Measurements from ENCODE around the gene ITPR2. TPM values are rescaled to one million over a fixed set of nuclear protein-coding genes. Genes with fewer than 3 reads are reported as not detected.
"Not testable (repeated sequence)": the region's sequence is repeated elsewhere in the genome, so short reads cannot be mapped to it uniquely, and the experiment has no call there.

The ITPR2 gene
- total RNA-seq, result 10 to 100 TPM; 18.2 to 26.7 (median 21.0) TPM

DNA sequence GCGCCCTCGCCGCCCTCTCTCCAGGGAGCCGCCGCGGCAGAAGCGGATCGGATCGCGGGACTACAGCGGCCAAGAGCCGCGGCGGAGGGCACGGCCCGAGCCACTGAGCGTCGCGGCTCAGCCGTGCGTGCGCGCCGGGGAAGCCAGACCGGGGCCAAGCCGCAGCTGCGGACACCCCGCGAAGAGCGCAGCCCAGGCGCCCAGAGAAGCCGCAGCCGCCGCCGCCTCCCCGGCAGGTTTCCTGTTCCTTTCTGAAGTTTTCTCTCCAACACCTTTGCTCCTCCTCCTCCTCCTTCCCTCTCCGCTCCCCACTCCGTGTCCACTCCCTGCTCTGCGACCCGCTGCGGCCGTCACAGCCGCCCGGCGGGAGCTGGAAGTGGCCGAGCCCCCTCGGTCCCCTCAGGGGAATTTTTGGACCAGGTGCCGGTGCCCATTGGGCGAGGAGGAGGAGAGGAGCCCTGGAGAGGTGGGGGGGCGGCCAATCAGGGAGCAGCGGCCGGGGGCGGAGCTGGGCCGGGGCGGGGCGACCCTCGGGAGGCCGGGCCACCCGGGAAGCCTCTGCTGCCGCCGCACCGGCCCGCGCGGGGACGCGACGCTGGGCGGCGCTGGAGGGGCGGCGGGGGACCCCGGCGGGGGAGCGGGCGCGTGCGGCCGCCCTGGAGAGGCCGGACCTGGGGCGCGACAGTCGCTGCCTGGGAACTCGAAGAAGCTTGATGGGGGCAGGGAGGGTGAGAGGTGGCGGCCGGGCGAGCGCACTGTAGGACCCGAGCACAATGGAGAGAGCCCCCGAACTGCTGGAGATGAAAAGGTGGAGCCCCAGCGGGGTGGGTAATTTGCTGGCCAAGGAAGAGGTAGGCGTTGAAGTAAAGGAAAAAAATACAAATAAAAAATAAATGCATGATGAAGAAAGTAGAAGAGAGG is at the start of gene ITPR2:
Gene ITPR2 (minus strand): TSS at position 373 of the 921 bp plus-strand sequence. CDS start 413 bp downstream, outside the sequence.
- H3K9me3 Mint-ChIP-seq, result no peaks in the 10 kb centered on the region
- peak; percentile 90 for DNase-seq
- no peaks in the 10 kb centered on the region for H3K36me3 Mint-ChIP-seq (ENCODE audit: insufficient read depth)
- peak; percentile 94 to 95 for ATAC-seq
- no peaks in the 10 kb centered on the region for H3K27me3 Mint-ChIP-seq (ENCODE audit: low read depth)
- peaks cover 41% of the 10 kb centered on the region for H3K4me1 Mint-ChIP-seq (ENCODE audit: low read depth)
- H3K4me3 Mint-ChIP-seq, result peak within 1 kb of the TSS; percentile 98

DNA sequence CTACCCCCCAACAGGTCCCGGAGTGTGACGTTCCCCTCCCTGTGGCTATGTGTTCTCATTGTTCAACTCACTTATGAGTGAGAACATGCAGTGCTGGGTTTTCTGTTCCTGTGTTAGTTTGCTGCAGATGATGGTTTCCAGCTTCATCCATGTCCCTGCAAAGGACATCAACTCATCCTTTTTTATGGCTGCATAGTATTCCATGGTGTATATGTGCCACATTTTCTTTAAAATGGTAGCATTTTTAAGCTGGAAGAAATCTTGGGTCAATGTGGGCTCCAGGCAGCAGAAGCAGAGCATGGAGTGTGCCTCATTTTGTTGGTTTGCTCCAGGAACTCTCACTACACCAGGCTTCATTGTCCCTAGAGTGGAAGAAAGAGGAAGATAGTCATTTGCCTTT is 47.6 kb upstream of the ITPR2 start:
- DNase-seq (no peak), ATAC-seq (no peak)
- H3K4me3 Mint-ChIP-seq, result no peak overlapping the region
- peaks cover 9% of the 10 kb centered on the region for H3K4me1 Mint-ChIP-seq (ENCODE audit: low read depth)
- no peaks in the 10 kb centered on the region for H3K36me3 Mint-ChIP-seq (ENCODE audit: insufficient read depth)
- peaks cover 3% of the 10 kb centered on the region for H3K9me3 Mint-ChIP-seq
- H3K27me3 Mint-ChIP-seq (ENCODE audit: low read depth), result peaks cover 8% of the 10 kb centered on the region

DNA sequence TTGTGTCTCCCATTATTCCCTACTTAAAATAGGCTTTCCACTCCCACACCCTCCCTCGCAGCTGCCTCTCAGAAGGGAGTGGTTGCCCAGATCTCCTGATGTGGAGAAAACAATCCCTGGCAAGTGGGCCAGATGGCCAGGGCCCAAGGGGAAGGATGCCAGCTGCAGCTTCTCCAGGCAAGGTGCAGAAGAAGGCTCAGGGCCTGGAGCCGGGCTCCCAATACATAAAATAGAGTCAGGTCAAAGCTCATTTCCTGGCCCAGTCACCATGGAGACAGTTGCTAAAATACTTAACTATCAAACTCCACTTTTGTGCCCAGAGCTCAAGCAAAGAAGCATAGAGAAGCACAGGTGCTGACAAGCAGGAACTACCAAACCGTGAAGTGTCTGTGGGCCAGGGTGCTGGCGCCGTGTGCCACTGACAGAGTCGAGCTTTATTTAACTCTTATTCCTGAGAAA is 45.7 kb upstream of the ITPR2 start:
- Mint-ChIP-seq H3K9me3 (peaks cover 3% of the 10 kb centered on the region), H3K36me3 (ENCODE audit: insufficient read depth) (no peaks in the 10 kb centered on the region), H3K4me3 (no peak overlapping the region), H3K27me3 (ENCODE audit: low read depth) (peaks cover 8% of the 10 kb centered on the region), H3K4me1 (ENCODE audit: low read depth) (no peaks in the 10 kb centered on the region)
- DNase-seq (no peak), ATAC-seq (no peak)

DNA sequence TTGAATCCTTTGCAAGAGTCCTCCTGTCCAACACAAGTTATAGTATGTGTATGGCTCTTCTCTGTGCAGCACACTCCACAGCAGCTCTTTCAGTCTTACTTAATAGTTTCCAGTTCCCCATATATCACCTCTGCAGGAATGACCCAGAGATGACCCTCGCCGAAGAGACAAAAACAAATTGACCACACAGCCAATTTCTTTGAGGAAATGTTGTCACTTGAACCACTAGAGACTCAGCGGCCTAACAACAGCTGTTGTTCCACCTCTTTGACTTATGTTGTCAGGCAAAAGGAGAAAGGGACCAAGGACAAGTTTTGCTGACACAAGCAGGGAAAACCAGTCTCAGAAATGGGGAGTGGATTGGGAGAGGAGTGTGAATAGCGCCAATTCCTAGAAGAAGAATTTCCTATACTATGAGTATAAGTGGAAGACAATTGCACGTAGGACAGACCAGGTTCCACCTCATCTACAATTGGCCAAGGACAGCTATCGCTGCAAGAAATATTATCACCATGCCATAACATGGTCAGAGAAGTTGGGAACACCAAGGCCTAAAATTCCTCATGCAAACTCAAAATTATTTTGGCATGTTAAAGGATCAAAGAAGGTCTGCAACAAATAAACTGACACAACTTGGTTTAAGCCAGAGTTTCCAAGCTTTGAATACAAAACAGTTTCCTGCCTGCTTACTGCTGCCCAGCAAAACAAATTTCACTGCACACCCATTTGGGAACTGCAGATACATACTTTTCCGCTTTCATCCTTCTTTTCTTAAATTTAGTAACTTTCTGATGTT is 41.7 kb upstream of the ITPR2 start:
- ATAC-seq (no peak), DNase-seq (no peak)
- Mint-ChIP-seq H3K27me3 (ENCODE audit: low read depth) (no peaks in the 10 kb centered on the region), H3K9me3 (no peaks in the 10 kb centered on the region), H3K4me1 (ENCODE audit: low read depth) (no peaks in the 10 kb centered on the region), H3K4me3 (no peak overlapping the region), H3K36me3 (ENCODE audit: insufficient read depth) (no peaks in the 10 kb centered on the region)

DNA sequence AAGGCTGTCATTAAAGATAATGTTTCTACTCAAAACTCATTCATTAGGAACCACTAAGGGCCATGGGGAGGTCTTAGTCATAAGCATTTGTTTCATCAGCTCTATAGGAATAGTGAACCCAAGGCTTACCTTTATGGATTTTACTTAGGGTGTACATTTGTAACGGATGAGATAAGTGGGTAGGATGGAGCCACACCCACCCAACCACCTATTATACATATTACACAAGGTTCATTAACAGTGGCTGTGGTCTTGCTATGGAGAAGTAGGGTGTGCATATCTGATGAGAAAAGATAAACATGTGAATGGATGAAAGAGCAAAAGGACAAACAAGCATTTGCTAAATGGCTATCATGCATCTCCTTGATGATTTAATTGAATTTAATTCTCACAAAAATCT is 39.6 kb upstream of the ITPR2 start:
- no peaks in the 10 kb centered on the region for H3K9me3 Mint-ChIP-seq
- H3K4me1 Mint-ChIP-seq (ENCODE audit: low read depth), result peaks cover 2% of the 10 kb centered on the region
- no peak overlapping the region for H3K4me3 Mint-ChIP-seq
- no peak for ATAC-seq
- no peak for DNase-seq
- no peaks in the 10 kb centered on the region for H3K36me3 Mint-ChIP-seq (ENCODE audit: insufficient read depth)
- no peaks in the 10 kb centered on the region for H3K27me3 Mint-ChIP-seq (ENCODE audit: low read depth)

DNA sequence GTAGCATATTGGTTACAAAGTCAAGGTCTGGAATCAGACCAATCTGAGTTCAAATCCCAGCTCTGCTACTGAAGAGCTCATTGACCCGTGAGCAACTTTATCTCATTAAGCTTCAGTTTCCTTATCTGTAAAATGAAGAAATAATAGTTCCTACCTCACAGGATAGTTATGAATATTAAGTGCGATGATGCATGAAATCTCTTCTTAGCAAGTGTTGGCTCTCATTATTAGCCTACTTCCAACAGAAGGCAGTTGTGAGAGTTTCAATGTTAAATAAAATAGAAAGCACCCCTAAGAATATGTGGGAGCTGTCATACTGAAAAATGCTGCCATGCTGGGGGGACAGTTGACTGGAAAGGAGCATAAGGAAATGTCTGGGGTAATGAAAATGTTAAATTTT is 39.0 kb upstream of the ITPR2 start:
- DNase-seq (no peak), ATAC-seq (no peak)
- no peaks in the 10 kb centered on the region for H3K9me3 Mint-ChIP-seq
- no peaks in the 10 kb centered on the region for H3K27me3 Mint-ChIP-seq (ENCODE audit: low read depth)
- H3K4me3 Mint-ChIP-seq, result no peak overlapping the region
- H3K36me3 Mint-ChIP-seq (ENCODE audit: insufficient read depth), result no peaks in the 10 kb centered on the region
- H3K4me1 Mint-ChIP-seq (ENCODE audit: low read depth), result peaks cover 8% of the 10 kb centered on the region

DNA sequence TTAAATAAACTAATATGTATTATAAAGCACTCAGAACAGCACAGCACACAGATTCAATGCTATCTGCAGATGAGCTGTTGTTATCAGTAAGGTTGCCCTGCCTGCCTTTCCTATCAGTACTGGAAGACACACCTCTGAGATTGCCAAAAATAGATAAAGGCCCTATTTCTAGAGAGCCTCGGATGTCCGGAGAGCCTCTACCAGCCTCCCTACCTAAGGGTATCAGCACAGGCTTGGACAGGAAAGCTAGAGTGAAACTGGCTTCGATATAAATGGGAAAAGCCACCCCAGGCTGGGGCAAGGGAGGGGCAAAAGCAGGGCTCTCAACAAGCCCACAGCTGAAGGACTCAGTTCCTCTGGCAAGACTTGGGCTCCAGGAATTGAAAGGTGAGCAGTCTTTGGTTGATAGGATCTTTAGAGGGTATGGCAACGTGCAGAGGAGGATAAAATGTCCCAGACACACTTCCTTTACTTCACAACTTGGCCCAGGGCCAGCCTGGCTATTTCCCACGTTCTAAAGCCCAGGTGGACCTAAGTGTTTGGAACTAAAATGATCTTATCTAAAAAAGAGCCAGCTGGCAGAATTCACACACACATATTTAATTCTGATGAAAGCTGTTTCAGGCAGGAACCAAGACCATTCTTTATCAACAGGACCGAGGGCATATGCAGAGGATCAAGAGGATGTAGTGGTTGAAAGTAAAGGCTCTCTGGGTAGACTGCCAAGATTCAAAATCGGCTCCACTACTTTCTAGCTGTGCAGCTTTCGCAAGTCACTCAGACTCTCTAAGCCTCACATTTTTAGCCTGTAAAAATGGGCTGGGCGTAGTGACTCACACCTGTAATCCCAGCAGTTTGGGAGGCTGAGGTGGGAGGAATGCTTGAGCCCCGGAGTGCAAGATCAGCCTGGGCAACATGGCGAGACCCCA is 37.8 kb upstream of the ITPR2 start:
- Mint-ChIP-seq H3K27me3 (ENCODE audit: low read depth) (no peaks in the 10 kb centered on the region), H3K4me3 (no peak overlapping the region), H3K36me3 (ENCODE audit: insufficient read depth) (no peaks in the 10 kb centered on the region)

DNA sequence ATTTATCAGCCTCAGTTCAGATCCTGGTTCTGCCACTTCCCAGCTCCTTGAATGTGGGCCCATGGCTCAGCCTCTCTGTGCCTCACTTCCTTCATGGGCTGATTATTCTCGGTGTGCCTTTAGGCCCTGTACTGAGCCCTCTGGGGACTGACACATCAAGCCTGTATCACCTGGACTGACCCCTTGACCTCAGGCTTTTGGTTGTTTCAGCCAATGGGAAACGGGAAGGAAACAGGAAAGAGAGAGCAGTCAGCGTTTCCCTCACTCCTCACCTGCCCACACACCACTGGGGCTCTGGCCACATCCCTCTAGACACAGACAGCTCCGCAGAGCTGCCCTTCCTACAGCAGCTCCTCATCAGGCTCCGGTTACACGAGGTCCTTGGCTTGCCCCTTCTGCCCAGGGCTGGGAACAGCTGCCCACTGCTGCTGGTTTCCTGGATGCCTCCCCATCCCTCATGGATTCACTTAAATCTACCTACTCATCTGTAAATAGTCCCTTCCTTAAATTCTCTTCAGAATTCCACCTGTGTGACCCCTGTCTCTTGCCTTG is 37.0 kb upstream of the ITPR2 start:
- H3K9me3 Mint-ChIP-seq, result no peaks in the 10 kb centered on the region
- H3K4me1 Mint-ChIP-seq (ENCODE audit: low read depth), result peaks cover 10% of the 10 kb centered on the region
- H3K27me3 Mint-ChIP-seq (ENCODE audit: low read depth), result no peaks in the 10 kb centered on the region
- no peak overlapping the region for H3K4me3 Mint-ChIP-seq
- H3K36me3 Mint-ChIP-seq (ENCODE audit: insufficient read depth), result no peaks in the 10 kb centered on the region
- ATAC-seq (no peak), DNase-seq (no peak)

More for the DNA sequence above, 37.8 kb upstream of the ITPR2 start:
- H3K4me1 Mint-ChIP-seq (ENCODE audit: low read depth), result peaks cover 10% of the 10 kb centered on the region
- no peak for DNase-seq
- no peak for ATAC-seq
- H3K9me3 Mint-ChIP-seq, result no peaks in the 10 kb centered on the region

DNA sequence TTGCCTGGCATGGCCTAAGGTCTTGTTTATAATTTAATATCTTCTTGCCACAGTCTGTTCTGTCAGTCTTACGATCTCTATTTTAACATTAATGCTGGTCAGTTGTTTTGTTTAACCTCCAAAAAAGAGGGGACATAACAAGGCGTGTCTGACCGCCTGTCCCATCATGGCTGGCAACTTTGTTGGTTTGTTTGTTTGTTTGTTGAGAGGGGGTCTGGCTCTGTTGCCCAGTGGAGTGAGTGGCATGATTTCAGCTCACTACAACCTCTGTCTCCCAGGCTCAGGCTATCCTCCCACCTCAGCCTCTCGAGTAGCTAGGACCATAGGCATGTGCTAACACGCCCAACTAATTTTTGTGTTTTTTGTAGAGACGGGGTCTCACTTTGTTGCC is 36.1 kb upstream of the ITPR2 start:
- no peak for DNase-seq
- H3K9me3 Mint-ChIP-seq, result no peaks in the 10 kb centered on the region
- no peak overlapping the region for H3K4me3 Mint-ChIP-seq
- H3K36me3 Mint-ChIP-seq (ENCODE audit: insufficient read depth), result no peaks in the 10 kb centered on the region
- peaks cover 10% of the 10 kb centered on the region for H3K4me1 Mint-ChIP-seq (ENCODE audit: low read depth)
- no peaks in the 10 kb centered on the region for H3K27me3 Mint-ChIP-seq (ENCODE audit: low read depth)
- ATAC-seq, result no peak

DNA sequence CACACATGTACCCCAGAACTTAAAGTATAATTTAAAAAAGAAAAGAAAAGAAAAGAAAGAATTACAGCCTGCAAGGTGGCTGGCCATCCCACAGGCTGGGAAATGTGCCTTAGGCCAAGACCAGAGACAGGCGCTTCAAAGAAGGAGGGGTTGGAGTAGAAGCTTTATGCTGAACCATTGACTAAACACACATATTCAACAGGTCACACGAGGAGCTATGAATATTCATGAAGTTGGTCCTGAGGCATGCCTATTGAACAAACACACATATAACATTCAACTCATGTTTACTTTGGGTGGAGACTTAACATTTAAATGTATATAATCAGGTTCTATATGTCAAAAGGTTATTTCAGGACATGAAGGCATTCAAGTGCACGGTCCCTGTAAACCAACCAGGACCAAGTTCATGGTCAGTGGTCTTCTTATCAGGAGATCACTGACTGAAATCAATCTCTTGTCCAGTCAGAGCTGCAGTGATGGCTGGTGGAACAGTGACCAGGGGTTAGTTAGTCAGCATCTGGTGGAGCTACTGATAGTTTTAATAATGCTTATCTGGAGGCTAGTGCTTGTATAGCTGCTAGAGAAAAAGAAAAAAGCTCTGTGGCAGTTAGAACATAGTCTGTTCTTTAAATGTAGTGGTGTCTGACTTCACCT is 35.6 kb upstream of the ITPR2 start:
- no peaks in the 10 kb centered on the region for H3K27me3 Mint-ChIP-seq (ENCODE audit: low read depth)
- DNase-seq (no peak), ATAC-seq (no peak)
- no peaks in the 10 kb centered on the region for H3K9me3 Mint-ChIP-seq
- no peaks in the 10 kb centered on the region for H3K36me3 Mint-ChIP-seq (ENCODE audit: insufficient read depth)
- H3K4me1 Mint-ChIP-seq (ENCODE audit: low read depth), result peaks cover 10% of the 10 kb centered on the region
- H3K4me3 Mint-ChIP-seq, result no peak overlapping the region

DNA sequence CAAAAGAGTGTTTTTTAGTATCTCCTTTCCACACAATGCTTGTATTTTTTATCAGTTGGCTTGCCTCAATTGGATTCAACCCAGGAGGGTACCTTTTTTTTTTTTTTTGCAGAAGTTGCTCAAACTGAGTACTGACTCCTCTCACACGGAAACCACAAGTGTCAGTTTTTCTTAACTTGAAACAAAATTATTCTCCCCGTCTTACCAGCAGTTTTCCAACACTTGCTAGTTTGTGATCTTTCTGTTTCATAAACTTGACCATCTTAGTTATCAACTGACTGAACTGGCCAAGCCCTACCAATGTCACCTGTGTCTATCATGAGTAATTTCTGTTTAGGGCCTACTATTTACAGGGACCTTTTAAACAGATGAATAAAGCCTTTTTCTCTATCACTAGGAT is 34.1 kb upstream of the ITPR2 start:
- H3K4me1 Mint-ChIP-seq (ENCODE audit: low read depth), result peaks cover 10% of the 10 kb centered on the region
- H3K9me3 Mint-ChIP-seq, result no peaks in the 10 kb centered on the region
- ATAC-seq (peak; percentile 56 to 63), DNase-seq (no peak)
- H3K4me3 Mint-ChIP-seq, result no peak overlapping the region
- no peaks in the 10 kb centered on the region for H3K36me3 Mint-ChIP-seq (ENCODE audit: insufficient read depth)
- peaks cover 6% of the 10 kb centered on the region for H3K27me3 Mint-ChIP-seq (ENCODE audit: low read depth)

DNA sequence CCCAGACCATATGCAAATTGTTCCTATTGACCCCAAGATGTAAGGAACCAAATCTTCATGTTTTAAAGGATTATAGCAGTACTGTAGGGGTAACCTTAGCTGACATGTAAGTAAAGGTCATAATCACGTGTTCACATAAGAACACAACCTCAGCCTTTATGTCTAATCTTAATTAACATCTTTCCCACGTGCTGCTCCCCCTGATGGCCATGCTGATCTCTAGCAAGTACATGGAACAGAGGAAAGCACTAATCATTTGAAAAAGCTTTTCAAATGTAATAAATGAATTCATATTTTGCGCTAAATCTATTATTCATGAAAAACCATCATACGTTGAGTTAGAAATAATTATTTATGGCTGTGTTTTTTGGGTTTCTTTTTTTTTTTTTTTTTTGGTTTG is 30.5 kb upstream of the ITPR2 start:
- ATAC-seq, result no peak
- H3K27me3 Mint-ChIP-seq (ENCODE audit: low read depth), result peaks cover 6% of the 10 kb centered on the region
- no peaks in the 10 kb centered on the region for H3K9me3 Mint-ChIP-seq
- peaks cover 10% of the 10 kb centered on the region for H3K4me1 Mint-ChIP-seq (ENCODE audit: low read depth)
- no peak for DNase-seq
- no peaks in the 10 kb centered on the region for H3K36me3 Mint-ChIP-seq (ENCODE audit: insufficient read depth)
- H3K4me3 Mint-ChIP-seq, result no peak overlapping the region

DNA sequence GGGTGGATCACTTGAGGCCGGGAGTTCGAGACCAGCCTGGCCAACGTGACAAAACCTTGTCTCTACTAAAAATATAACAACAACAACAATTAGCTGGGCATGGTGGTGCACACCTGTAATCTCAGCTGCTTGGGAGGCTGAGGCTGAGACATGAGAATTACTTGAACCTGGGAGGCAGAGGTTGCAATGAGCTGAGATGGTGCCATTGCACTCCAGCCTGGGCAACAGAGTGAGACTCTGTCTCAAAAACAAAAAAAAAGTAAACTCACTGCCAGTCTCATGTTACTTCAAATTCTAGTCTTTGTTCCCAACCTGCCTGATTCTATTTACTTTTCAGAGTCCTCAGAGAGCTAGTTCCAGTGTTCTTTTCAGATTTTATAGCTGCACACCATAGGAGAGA is 29.8 kb upstream of the ITPR2 start:
- H3K27me3 Mint-ChIP-seq (ENCODE audit: low read depth); ATAC-seq; H3K9me3 Mint-ChIP-seq; DNase-seq; H3K36me3 Mint-ChIP-seq (ENCODE audit: insufficient read depth); H3K4me3 Mint-ChIP-seq; H3K4me1 Mint-ChIP-seq (ENCODE audit: low read depth): not testable (repeated sequence)

All from activated T-cell treated with anti-CD3 and anti-CD28 coated beads, Interleukin-2, amount 50 U/mL, for 4 hours (primary cell).